ENCODE data around the gene ZDHHC20. TPM values are rescaled to one million over a fixed set of nuclear protein-coding genes. Genes with fewer than 3 reads are reported as not detected.

The ZDHHC20 gene
- total RNA-seq, 2 experiments from 2014 or later = 78.9 to 99.9 TPM

DNA sequence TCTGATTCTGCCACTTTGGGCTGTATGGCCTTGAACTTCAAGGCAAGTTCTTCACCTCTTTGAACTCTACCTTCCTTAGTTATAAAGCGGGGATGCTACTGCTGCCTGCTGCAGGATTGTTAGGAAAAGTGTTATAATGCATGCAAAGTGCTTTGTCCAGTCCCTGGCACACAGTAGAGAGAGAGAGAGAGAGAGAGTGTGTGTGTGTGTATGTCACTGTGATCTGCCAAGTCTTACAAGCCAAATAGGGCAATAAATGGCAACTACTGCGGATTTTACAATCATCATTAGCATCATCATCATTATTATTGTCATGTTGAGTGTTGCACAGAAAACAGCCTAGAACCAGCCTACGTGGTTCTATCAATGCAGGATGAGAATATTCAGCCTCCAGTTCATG is 136.1 kb downstream of the ZDHHC20 start:
- Mint-ChIP-seq H3K4me1 (peaks cover 7% of the 10 kb centered on the region), H3K27me3 (no peaks in the 10 kb centered on the region), H3K36me3 (peaks cover 8% of the 10 kb centered on the region), H3K4me3 (no peak overlapping the region), H3K9me3 (no peaks in the 10 kb centered on the region), H3K27ac (no peak overlapping the region)
- DNase-seq (no peak), ATAC-seq (ENCODE audit: low read depth) (no peak)
- POLR2A ChIA-PET = no interaction called here

Other genes with a start within 250 kb of the ZDHHC20 start
- gene MICU2, start 144.9 kb upstream of the ZDHHC20 start, total RNA-seq = 10 to 100 TPM; 36.2 to 37.4 TPM
- gene FGF9, start 211.8 kb upstream of the ZDHHC20 start, total RNA-seq = 1 to 10 TPM; 1.9 to 2.6 TPM